ENCODE results near the gene SMURF1. TPM values are rescaled to one million over a fixed set of nuclear protein-coding genes. Genes with fewer than 3 reads are reported as not detected.

The SMURF1 gene
- total RNA-seq, 1 experiment from 2014 or later = 30.2 TPM

DNA sequence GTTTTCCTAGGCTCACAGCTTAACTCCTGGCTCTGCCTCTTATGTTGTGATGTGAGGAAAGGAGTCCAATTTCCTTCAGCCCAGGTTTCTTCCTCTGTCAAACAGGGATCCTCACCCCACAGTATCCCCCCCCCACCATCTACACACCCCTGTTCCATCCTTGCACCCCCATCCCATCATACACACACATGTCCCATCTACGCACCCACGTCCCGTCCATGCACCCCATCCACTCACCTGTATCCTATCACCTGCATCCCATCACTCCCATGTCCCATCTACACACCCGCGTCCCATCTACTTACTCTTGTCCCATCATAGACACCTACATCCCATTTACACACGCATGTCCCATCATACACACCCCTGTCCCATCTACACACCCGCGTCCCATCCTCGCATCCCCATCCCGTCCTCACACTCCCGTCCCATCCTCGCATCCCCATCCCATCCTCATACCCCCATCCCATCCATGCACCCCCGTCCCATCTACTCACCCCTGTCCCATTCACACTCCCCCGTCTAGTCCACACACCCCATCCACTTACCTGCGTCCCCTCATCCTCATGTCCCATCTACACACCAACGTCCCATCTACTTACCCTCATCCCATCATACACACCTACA lies 148.3 kb downstream of the SMURF1 start:
- BruUV-seq (replicated peaks) = no TSS peak
- H3K27ac ChIP-seq (ENCODE audit: low read length) = no peak overlapping the region
- H3F3A ChIP-seq (ENCODE audit: low read length, unreplicated experiment) = no peaks in the 10 kb centered on the region
- TF ChIP-seq EZH2 (IDR thresholded peaks at IDR 0.05; ENCODE audit: low read length, unreplicated experiment) = no peak
- TF ChIP-seq, protein P1, sequence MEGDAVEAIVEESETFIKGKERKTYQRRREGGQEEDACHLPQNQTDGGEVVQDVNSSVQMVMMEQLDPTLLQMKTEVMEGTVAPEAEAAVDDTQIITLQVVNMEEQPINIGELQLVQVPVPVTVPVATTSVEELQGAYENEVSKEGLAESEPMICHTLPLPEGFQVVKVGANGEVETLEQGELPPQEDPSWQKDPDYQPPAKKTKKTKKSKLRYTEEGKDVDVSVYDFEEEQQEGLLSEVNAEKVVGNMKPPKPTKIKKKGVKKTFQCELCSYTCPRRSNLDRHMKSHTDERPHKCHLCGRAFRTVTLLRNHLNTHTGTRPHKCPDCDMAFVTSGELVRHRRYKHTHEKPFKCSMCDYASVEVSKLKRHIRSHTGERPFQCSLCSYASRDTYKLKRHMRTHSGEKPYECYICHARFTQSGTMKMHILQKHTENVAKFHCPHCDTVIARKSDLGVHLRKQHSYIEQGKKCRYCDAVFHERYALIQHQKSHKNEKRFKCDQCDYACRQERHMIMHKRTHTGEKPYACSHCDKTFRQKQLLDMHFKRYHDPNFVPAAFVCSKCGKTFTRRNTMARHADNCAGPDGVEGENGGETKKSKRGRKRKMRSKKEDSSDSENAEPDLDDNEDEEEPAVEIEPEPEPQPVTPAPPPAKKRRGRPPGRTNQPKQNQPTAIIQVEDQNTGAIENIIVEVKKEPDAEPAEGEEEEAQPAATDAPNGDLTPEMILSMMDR (conservative IDR thresholded peaks at IDR 0.05; ENCODE audit: low read depth, low read length) = no peak
- TF ChIP-seq EZH2phosphoT487 (IDR thresholded peaks at IDR 0.05; ENCODE audit: borderline replicate concordance, low read length) = no peak
- ChIA-PET POLR2A (ENCODE audit: unreplicated experiment) (no interaction called here), CTCF (no interaction called here)
- H3K79me2 ChIP-seq (ENCODE audit: low read length) = no peaks in the 10 kb centered on the region
- no peaks in the 10 kb centered on the region for H3K9me3 ChIP-seq (ENCODE audit: low read length)
- intact Hi-C loops (cut with micrococcal nuclease) = no loop called here
- H3K36me3 ChIP-seq (ENCODE audit: low read depth, low read length) = peaks cover 35% of the 10 kb centered on the region; the same call in 1 of the 2 replicates
- ATAC-seq (no peak), DNase-seq (no peak)
- no peaks in the 10 kb centered on the region for H3K27me3 ChIP-seq (ENCODE audit: low read length)
- no peaks in the 10 kb centered on the region for H4K20me1 ChIP-seq (ENCODE audit: low read length)
- no peak overlapping the region for H3K4me2 ChIP-seq (ENCODE audit: low read length)
- no peak overlapping the region for H3K4me3 ChIP-seq (ENCODE audit: low read length)
- no peaks in the 10 kb centered on the region for H3K4me1 ChIP-seq (ENCODE audit: insufficient read depth, low read length)
- H3K9me2 ChIP-seq (replicated peaks; ENCODE audit: low read length) = no peaks in the 10 kb centered on the region
- no peak overlapping the region for H2AFZ ChIP-seq (ENCODE audit: low read length)
- no peak overlapping the region for H3K9ac ChIP-seq (ENCODE audit: low read length)

DNA sequence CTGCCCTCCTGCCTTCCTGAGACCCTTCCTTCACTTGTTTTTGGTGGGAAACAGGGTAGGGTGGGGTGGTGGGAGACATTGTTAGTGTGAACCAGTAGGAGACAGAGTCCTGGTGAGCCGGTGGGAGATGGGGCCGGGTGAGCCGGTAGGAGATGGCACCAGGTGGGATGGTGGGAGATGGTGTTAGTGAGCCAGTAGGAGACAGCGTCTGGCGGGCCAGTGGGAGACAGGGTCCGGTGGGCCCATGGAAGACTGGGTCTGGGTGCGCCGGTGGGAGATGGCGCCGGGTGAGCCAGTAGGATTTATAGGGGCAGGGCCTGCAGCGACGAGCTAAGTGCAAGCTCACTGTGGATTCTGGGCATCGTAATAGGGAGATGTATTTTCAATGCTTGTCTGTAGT lies 148.8 kb downstream of the SMURF1 start:
- H3K27ac ChIP-seq (ENCODE audit: low read length) = no peak overlapping the region
- no peaks in the 10 kb centered on the region for H3K79me2 ChIP-seq (ENCODE audit: low read length)
- intact Hi-C loops (cut with micrococcal nuclease) = no loop called here
- no peaks in the 10 kb centered on the region for H3K27me3 ChIP-seq (ENCODE audit: low read length)
- TF ChIP-seq, protein P1 (conservative IDR thresholded peaks at IDR 0.05; ENCODE audit: low read depth, low read length) = no peak
- no peak for TF ChIP-seq EZH2phosphoT487 (IDR thresholded peaks at IDR 0.05; ENCODE audit: borderline replicate concordance, low read length)
- no peak for TF ChIP-seq EZH2 (IDR thresholded peaks at IDR 0.05; ENCODE audit: low read length, unreplicated experiment)
- H3K4me3 ChIP-seq (ENCODE audit: low read length) = no peak overlapping the region
- POLR2A ChIA-PET (ENCODE audit: unreplicated experiment) = no interaction called here
- CTCF ChIA-PET = no interaction called here
- no peak overlapping the region for H3K9ac ChIP-seq (ENCODE audit: low read length)
- no peaks in the 10 kb centered on the region for H4K20me1 ChIP-seq (ENCODE audit: low read length)
- H3K9me3 ChIP-seq (ENCODE audit: low read length) = no peaks in the 10 kb centered on the region
- H3K36me3 ChIP-seq (ENCODE audit: low read depth, low read length) = peaks cover 35% of the 10 kb centered on the region; the same call in 1 of the 2 replicates
- H3F3A ChIP-seq (ENCODE audit: low read length, unreplicated experiment) = no peaks in the 10 kb centered on the region
- BruUV-seq (replicated peaks) = no TSS peak
- no peaks in the 10 kb centered on the region for H3K4me1 ChIP-seq (ENCODE audit: insufficient read depth, low read length)
- no peaks in the 10 kb centered on the region for H3K9me2 ChIP-seq (replicated peaks; ENCODE audit: low read length)
- DNase-seq (no peak), ATAC-seq (no peak)
- no peak overlapping the region for H3K4me2 ChIP-seq (ENCODE audit: low read length)
- no peak overlapping the region for H2AFZ ChIP-seq (ENCODE audit: low read length)

DNA sequence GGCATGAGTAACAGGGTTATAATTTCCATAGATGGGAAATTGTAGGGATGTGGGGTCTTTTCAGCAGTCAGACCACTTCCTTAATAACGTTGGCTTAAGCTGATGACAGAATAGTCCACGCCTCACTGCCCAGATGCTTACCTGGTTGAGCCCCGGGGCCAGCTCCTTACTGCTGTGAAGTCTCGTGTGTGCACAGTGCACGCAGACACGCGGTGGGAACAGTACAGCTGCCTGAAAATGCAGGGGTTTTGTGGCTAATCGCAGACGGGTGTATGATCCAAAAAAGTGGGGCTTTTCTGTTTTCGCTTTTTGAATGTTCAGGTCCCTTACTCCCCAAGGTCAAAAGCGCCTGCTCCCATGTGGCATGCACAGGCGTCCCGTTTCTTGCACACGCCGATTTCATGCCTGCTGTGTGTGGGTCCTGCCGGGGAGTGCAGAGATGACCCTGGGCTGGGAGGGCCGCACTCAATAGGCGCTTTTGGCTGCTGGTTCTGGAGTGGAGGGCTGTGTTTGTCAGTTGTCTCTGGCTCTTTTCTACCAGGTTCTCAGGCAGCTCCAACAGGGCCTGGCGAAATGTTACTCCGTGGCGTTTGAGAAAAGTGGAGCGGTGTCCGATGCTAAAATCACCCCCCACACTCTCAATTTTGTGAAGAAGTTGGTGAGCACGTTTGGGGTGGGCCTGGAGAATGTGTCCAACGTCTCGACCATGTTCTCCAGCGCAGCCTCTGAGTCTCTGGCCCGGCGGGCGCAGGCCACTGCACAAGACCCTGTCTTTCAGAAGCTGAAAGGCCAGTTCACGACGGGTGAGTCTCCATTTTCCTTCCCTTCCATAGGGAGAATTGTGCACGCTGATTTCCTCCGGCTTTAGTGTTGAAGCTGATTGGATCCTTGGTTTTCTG lies 149.6 kb downstream of the SMURF1 start:
- POLR2A ChIA-PET (ENCODE audit: unreplicated experiment) = no interaction called here
- CTCF ChIA-PET = no interaction called here
- TF ChIP-seq EZH2 (IDR thresholded peaks at IDR 0.05; ENCODE audit: low read length, unreplicated experiment) = no peak
- no peak for TF ChIP-seq EZH2phosphoT487 (IDR thresholded peaks at IDR 0.05; ENCODE audit: borderline replicate concordance, low read length)
- TF ChIP-seq, protein P1 (conservative IDR thresholded peaks at IDR 0.05; ENCODE audit: low read depth, low read length) = no peak
- Histone ChIP-seq H4K20me1 (ENCODE audit: low read length) (no peaks in the 10 kb centered on the region), H3K9me3 (ENCODE audit: low read length) (no peaks in the 10 kb centered on the region), H3F3A (ENCODE audit: low read length, unreplicated experiment) (no peaks in the 10 kb centered on the region), H3K4me2 (ENCODE audit: low read length) (no peak overlapping the region), H3K36me3 (ENCODE audit: low read depth, low read length) (peaks cover 40% of the 10 kb centered on the region; the same call in 1 of the 2 replicates), H3K27ac (ENCODE audit: low read length) (no peak overlapping the region), H3K4me1 (ENCODE audit: insufficient read depth, low read length) (no peaks in the 10 kb centered on the region), H3K27me3 (ENCODE audit: low read length) (no peaks in the 10 kb centered on the region), H3K79me2 (ENCODE audit: low read length) (no peaks in the 10 kb centered on the region), H3K9ac (ENCODE audit: low read length) (no peak overlapping the region), H3K9me2 (replicated peaks; ENCODE audit: low read length) (no peaks in the 10 kb centered on the region), H3K4me3 (ENCODE audit: low read length) (no peak overlapping the region), H2AFZ (ENCODE audit: low read length) (no peak overlapping the region)
- intact Hi-C loops (cut with micrococcal nuclease) = no loop called here
- no TSS peak for BruUV-seq (replicated peaks)
- no peak for ATAC-seq
- DNase-seq = no peak

All from PC-3 (cell line).